ENCODE results near the gene JPT2. TPM values are rescaled to one million over a fixed set of nuclear protein-coding genes. Genes with fewer than 3 reads are reported as not detected.
A peak's percentile ranks its signal among the peaks of the same experiment; 100 is the strongest.

JPT2 gene
- polyA plus RNA-seq, 2 of the 4 experiments (the other 2 are of a cell fraction): 97.6 to 139 TPM

DNA sequence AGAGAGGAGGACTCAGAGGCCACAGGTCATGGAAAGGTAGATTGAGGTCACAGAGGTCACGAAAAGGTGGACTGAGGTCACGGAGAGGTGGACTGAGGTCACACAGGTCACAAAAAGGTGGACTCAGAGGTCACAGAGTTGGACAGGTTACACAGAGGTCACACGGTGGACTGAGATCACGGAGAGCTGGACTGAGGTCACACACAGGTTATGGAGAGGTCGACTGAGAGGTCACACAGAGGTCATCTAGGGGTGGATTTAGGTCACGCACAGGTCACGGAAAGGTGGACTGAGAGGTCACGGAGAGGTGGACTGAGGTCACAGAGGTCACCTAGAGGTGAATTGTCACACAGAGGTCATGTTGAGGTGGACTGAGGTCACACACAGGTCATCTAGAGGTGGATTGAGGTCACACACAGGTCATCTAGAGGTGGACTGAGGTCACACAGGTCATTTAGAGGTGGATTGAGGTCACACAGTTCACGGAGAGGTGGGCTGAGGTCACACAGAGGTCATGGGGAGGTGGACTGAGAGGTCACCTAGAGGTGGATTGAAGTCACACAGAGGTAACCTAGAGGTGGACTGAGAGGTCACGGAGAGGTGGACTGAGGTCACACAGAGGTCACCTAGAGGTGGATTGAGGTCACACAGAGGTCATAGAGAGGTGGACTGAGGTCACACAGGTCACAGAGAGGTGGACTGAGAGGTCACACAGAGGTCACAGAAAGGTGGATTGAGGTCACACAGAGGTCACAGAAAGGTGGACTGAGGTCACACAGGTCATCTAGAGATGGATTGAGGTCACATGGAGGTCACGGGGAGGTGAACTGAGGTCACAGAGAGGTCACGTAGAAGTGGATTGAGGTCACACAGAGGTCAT lies 26.7 kb upstream of the JPT2 start (continued):
- TF ChIP-seq ESRRA (IDR thresholded peaks at IDR 0.05; ENCODE audit: borderline replicate concordance, low read length) (peak; percentile 99), EP300 (IDR thresholded peaks at IDR 0.05) (no peak), MYC (IDR thresholded peaks at IDR 0.05; ENCODE audit: borderline replicate concordance, low read length) (no peak), HOXA7 (CRISPR knock-in tag; IDR thresholded peaks at IDR 0.05) (no peak), RARB (CRISPR knock-in tag; IDR thresholded peaks at IDR 0.05) (peak; percentile 80), FOSL2 (IDR thresholded peaks at IDR 0.05) (no peak), FOSL2 (CRISPR knock-in tag; IDR thresholded peaks at IDR 0.05) (no peak), JUNB (IDR thresholded peaks at IDR 0.05) (no peak; the same call in 1 of the 2 replicates)
- TF ChIP-seq, protein P1, sequence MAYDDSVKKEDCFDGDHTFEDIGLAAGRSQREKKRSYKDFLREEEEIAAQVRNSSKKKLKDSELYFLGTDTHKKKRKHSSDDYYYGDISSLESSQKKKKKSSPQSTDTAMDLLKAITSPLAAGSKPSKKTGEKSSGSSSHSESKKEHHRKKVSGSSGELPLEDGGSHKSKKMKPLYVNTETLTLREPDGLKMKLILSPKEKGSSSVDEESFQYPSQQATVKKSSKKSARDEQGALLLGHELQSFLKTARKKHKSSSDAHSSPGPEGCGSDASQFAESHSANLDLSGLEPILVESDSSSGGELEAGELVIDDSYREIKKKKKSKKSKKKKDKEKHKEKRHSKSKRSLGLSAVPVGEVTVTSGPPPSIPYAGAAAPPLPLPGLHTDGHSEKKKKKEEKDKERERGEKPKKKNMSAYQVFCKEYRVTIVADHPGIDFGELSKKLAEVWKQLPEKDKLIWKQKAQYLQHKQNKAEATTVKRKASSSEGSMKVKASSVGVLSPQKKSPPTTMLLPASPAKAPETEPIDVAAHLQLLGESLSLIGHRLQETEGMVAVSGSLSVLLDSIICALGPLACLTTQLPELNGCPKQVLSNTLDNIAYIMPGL (CRISPR knock-in tag; IDR thresholded peaks at IDR 0.05; ENCODE audit: borderline replicate concordance): no peak
- TF ChIP-seq, protein P2, sequence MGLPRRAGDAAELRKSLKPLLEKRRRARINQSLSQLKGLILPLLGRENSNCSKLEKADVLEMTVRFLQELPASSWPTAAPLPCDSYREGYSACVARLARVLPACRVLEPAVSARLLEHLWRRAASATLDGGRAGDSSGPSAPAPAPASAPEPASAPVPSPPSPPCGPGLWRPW (IDR thresholded peaks at IDR 0.05): no peak
- TF ChIP-seq, protein P3, sequence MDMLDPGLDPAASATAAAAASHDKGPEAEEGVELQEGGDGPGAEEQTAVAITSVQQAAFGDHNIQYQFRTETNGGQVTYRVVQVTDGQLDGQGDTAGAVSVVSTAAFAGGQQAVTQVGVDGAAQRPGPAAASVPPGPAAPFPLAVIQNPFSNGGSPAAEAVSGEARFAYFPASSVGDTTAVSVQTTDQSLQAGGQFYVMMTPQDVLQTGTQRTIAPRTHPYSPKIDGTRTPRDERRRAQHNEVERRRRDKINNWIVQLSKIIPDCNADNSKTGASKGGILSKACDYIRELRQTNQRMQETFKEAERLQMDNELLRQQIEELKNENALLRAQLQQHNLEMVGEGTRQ (IDR thresholded peaks at IDR 0.05): no peak

DNA sequence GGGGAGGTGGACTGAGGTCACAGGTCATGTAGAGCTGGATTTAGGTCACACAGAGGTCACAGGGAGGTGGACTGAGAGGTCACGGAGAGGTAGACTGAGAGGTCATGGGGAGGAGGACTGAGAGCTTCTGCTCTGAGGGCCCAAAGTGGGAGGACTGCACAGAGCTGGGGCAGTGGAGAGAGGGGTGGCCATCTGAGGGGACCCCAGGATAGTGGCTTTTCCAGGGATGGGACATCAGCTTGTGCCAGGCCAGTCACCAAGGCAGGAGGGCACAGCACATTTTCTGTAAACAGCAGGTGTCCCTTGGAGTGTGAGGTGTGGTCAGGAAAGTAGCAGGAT lies 26.1 kb upstream of the JPT2 start:
- ChIA-PET POLR2A (no interaction called here), CTCF (interaction anchor here (1.3 to 1.4 kb wide), 3 partner anchors 9 to 22 kb away, joined by 3 read pairs; no protein-coding TSS in a partner anchor)
- Histone ChIP-seq H3K4me2 (no peak overlapping the region), H3K4me1 (peaks cover 2% of the 10 kb centered on the region), H3K9me3 (no peaks in the 10 kb centered on the region), H3K4me3 (no peak overlapping the region), H3K27ac (no peak overlapping the region)
- ATAC-seq (peak; percentile 35 to 55; a peak in 4 of 6 replicates), FAIRE-seq (no peak), DNase-seq (ENCODE audit: low read depth in 1 of 2, low spot score in 1 of 2) (no peak)
- 89% methylated on average over 1 of the region's 1 CpG for WGBS (ENCODE audit: missing lambda C conversion rate)
- TF ChIP-seq, protein P4, sequence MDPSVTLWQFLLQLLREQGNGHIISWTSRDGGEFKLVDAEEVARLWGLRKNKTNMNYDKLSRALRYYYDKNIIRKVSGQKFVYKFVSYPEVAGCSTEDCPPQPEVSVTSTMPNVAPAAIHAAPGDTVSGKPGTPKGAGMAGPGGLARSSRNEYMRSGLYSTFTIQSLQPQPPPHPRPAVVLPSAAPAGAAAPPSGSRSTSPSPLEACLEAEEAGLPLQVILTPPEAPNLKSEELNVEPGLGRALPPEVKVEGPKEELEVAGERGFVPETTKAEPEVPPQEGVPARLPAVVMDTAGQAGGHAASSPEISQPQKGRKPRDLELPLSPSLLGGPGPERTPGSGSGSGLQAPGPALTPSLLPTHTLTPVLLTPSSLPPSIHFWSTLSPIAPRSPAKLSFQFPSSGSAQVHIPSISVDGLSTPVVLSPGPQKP (IDR thresholded peaks at IDR 0.05; ENCODE audit: low read depth, low read length): no peak
- no peak for TF ChIP-seq CEBPB (IDR thresholded peaks at IDR 0.05)
- TF ChIP-seq ZFP36 (IDR thresholded peaks at IDR 0.05; ENCODE audit: borderline replicate concordance, partially characterized antibody): no peak
- TF ChIP-seq NPAS2 (CRISPR knock-in tag; IDR thresholded peaks at IDR 0.05; ENCODE audit: borderline replicate concordance): no peak
- TF ChIP-seq RFX5 (IDR thresholded peaks at IDR 0.05): no peak
- no peak for TF ChIP-seq ESRRA (IDR thresholded peaks at IDR 0.05; ENCODE audit: borderline replicate concordance, low read length)
- no peak for TF ChIP-seq FOSL2 (IDR thresholded peaks at IDR 0.05)
- TF ChIP-seq FOSL2 (CRISPR knock-in tag; IDR thresholded peaks at IDR 0.05): no peak
- no peak for TF ChIP-seq POLR2A (IDR thresholded peaks at IDR 0.05; ENCODE audit: low read length)
- TF ChIP-seq CHD2 (IDR thresholded peaks at IDR 0.05; ENCODE audit: low read length, partially characterized antibody): no peak
- no peak for TF ChIP-seq NFE2L2 (conservative IDR thresholded peaks at IDR 0.05; ENCODE audit: low read length)
- TF ChIP-seq, protein P3 (IDR thresholded peaks at IDR 0.05): no peak
